CD14-positive monocyte (primary cell): ENCODE measurements around the gene SMIM24. TPM values are rescaled to one million over a fixed set of nuclear protein-coding genes. Genes with fewer than 3 reads are reported as not detected.

Experiments used
- DNase-seq, 3 donors: peaks; one replicate each; pipeline ENCODE4 v3.0.0-alpha.2; 2011 to 2022
- H2AFZ ChIP-seq: 2 replicates; pipeline ENCODE4 v1.6.0; 2012; ENCODE audit warnings: mild to moderate bottlenecking, low read depth, low read length, inconsistent platforms; ENCODE audit not compliant: insufficient read depth, poor library complexity, severe bottlenecking
- H3K27ac ChIP-seq, 2 donors: 1 replicate in 1 of 2; 2 replicates in 1 of 2; pipeline ENCODE4 v1.5.1; 2012 to 2013; ENCODE audit warnings: low read length in 2 of 2, control low read depth in 1 of 2, inconsistent platforms in 1 of 2, low read depth in 1 of 2, mild to moderate bottlenecking in 1 of 2
- H3K27me3 ChIP-seq, 2 donors: one replicate each; pipeline versions ENCODE4 v1.6.0 to v1.6.1; 2011 to 2013; ENCODE audit warnings: low read length in 2 of 2; ENCODE audit not compliant: control insufficient read depth in 2 of 2, insufficient read depth in 2 of 2
- H3K36me3 ChIP-seq, 2 donors: replicated peaks in 1 of 2; 1 replicate in 1 of 2; 2 replicates in 1 of 2; pipeline versions ENCODE4 v1.5.1 to v1.6.1; 2012 to 2013; ENCODE audit warnings: low read length in 2 of 2, control low read depth in 1 of 2, inconsistent platforms in 1 of 2, mild to moderate bottlenecking in 1 of 2; ENCODE audit not compliant: insufficient read depth in 2 of 2, control insufficient read depth in 1 of 2
- H3K4me1 ChIP-seq, 2 donors: 1 replicate in 1 of 2; 2 replicates in 1 of 2; pipeline versions ENCODE4 v1.5.1 to v1.6.1; 2012 to 2013; ENCODE audit warnings: low read length in 2 of 2, control low read depth in 1 of 2, inconsistent platforms in 1 of 2, mild to moderate bottlenecking in 1 of 2, moderate library complexity in 1 of 2; ENCODE audit not compliant: insufficient read depth in 2 of 2, control insufficient read depth in 1 of 2
- H3K4me2 ChIP-seq: replicated peaks from 2 replicates; pipeline ENCODE3; 2012; ENCODE audit warnings: low read length, moderate library complexity, mild to moderate bottlenecking; ENCODE audit not compliant: poor library complexity, severe bottlenecking; ENCODE audit errors: extremely low read depth
- H3K4me3 ChIP-seq, 3 experiments: fragments of 200-600 bp in 1 of 3; sonication (generic) in 1 of 3; replicated peaks in 1 of 3; 1 replicate in 2 of 3; 2 replicates in 1 of 3; pipeline ENCODE4 v1.5.1; 2011 to 2013; ENCODE audit warnings: low read length in 3 of 3, mild to moderate bottlenecking in 3 of 3, control low read depth in 2 of 3, low read depth in 2 of 3, inconsistent platforms in 1 of 3, moderate library complexity in 1 of 3
- H3K79me2 ChIP-seq: 2 replicates; pipeline ENCODE4 v1.6.0; 2012; ENCODE audit warnings: mild to moderate bottlenecking, control low read depth, inconsistent platforms, low read length, moderate library complexity; ENCODE audit not compliant: insufficient read depth
- H3K9ac ChIP-seq: 2 replicates; pipeline ENCODE4 v1.6.0; 2017; ENCODE audit warnings: low read length, mild to moderate bottlenecking; ENCODE audit not compliant: insufficient read depth, poor library complexity, severe bottlenecking
- H3K9me3 ChIP-seq, 2 donors: replicated peaks in 1 of 2; 1 replicate in 1 of 2; 2 replicates in 1 of 2; pipeline versions ENCODE4 v1.5.1 to v1.6.1; 2012 to 2013; ENCODE audit warnings: low read length in 2 of 2, control low read depth in 1 of 2; ENCODE audit not compliant: control insufficient read depth in 1 of 2, insufficient read depth in 1 of 2
- H4K20me1 ChIP-seq: 2 replicates; pipeline ENCODE4 v1.6.0; 2012; ENCODE audit warnings: mild to moderate bottlenecking, low read length, control low read depth, moderate library complexity; ENCODE audit not compliant: insufficient read depth
- H3K27ac Mint-ChIP-seq, 7 donors: one replicate each; pipeline ENCODE4 v1.8.0; 2020; ENCODE audit warnings: mild to moderate bottlenecking in 7 of 7, mixed read lengths in 7 of 7, moderate library complexity in 6 of 7, inconsistent platforms in 2 of 7
- H3K27me3 Mint-ChIP-seq, 3 donors: one replicate each; pipeline ENCODE4 v1.8.0; 2021 to 2022; ENCODE audit warnings: low read depth in 3 of 3, mild to moderate bottlenecking in 3 of 3, mixed read lengths in 3 of 3, moderate library complexity in 3 of 3, inconsistent platforms in 1 of 3
- H3K36me3 Mint-ChIP-seq, 2 donors: one replicate each; pipeline ENCODE4 v1.8.0; 2020; ENCODE audit warnings: mixed read lengths in 2 of 2, inconsistent platforms in 1 of 2, mild to moderate bottlenecking in 1 of 2
- H3K4me1 Mint-ChIP-seq: one replicate; pipeline ENCODE4 v1.8.0; 2020; ENCODE audit warnings: mild to moderate bottlenecking, mixed read lengths
- H3K4me3 Mint-ChIP-seq, 2 donors: one replicate each; pipeline ENCODE4 v1.8.0; 2020; ENCODE audit warnings: mild to moderate bottlenecking in 2 of 2, mixed read lengths in 2 of 2, moderate library complexity in 1 of 2
- H3K9me3 Mint-ChIP-seq, 7 donors: one replicate each; pipeline ENCODE4 v1.8.0; 2020 to 2022; ENCODE audit warnings: mixed read lengths in 7 of 7, mild to moderate bottlenecking in 6 of 7, moderate library complexity in 6 of 7, inconsistent platforms in 2 of 7
- WGBS: methylation state at CpG from one replicate; pipeline ENCODE4 v1.1.5; 2013; ENCODE audit warnings: missing lambda C conversion rate; ENCODE audit not compliant: insufficient coverage; 5-methylcytosine and 5-hydroxymethylcytosine counted together
- intact Hi-C, 2 donors: fragments of 100-400 bp; cut with micrococcal nuclease; formaldehyde crosslinking; loops; one replicate each; pipeline versions ENCODE4 v1.15.0 to v1.15.1; 2023
- polyA plus RNA-seq, 3 donors: library from polyadenylated mRNA; depleted of rRNA in 1 of 3; unstranded in 2 of 3; stranded (reverse) in 1 of 3; fragments of 300-500 nt in 2 of 3; fragments of >200 nt in 1 of 3; fragmentation: Illumina TruSeq in 2 of 3; gene quantifications; 1 replicate in 2 of 3; 2 replicates in 1 of 3; pipeline ENCODE4 v1.2.3, GENCODE V29; 2012 to 2021
- TF ChIP-seq, protein P1 (sequence below): fragments of 200-600 bp; IDR thresholded peaks from one replicate; pipeline ENCODE4 v1.8.0; 2022; ENCODE audit warnings: antibody characterized with exemption, mild to moderate bottlenecking

SMIM24 gene
- polyA plus RNA-seq, 3 donors = 0.30 TPM; not detected in 2

DNA sequence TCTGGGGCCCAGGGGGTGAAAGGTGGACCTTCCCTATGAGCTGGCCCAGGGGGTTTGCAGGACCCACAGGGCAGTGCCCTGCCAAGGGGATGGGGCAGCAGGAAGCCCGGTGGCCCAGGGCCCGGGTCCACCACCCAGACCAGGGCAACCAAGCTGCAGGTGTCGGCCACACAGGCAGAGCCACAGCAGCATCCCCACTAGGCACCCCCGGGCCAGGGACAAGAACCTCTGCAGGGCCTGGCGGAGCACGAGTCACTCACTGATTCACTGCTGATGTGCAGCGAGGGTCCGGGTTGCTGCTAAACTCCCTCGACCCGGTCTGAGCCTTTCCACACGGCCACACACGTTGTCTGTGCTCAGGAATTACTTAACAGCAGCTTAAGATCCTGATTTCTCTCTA is 34.6 kb upstream of the SMIM24 start:
- Histone ChIP-seq H3K9ac (no peak overlapping the region), H3K4me3 (no peak overlapping the region), H3K27ac (no peak overlapping the region), H3K4me1 (no peaks in the 10 kb centered on the region), H4K20me1 (peaks cover 100% of the 10 kb centered on the region), H2AFZ (no peak overlapping the region), H3K9me3 (no peaks in the 10 kb centered on the region), H3K79me2 (peaks cover 100% of the 10 kb centered on the region), H3K36me3 (peaks cover 37 to 49% of the 10 kb centered on the region in 2 donors), H3K27me3 (no peaks in the 10 kb centered on the region), H3K4me2 (no peak overlapping the region)
- Mint-ChIP-seq H3K4me3 (no peak overlapping the region), H3K27me3 (peaks cover 0 to 3% (median 0%) of the 10 kb centered on the region in 3 donors), H3K27ac (peak overlapping the region in 2 of 7 donors; percentile 8 to 61), H3K36me3 (peaks cover 27 to 55% of the 10 kb centered on the region in 2 donors), H3K4me1 (peaks cover 3% of the 10 kb centered on the region), H3K9me3 (no peaks in the 10 kb centered on the region)
- 92% methylated on average over 12 of the region's 12 CpGs for WGBS
- no peak for DNase-seq
- TF ChIP-seq, protein P1, sequence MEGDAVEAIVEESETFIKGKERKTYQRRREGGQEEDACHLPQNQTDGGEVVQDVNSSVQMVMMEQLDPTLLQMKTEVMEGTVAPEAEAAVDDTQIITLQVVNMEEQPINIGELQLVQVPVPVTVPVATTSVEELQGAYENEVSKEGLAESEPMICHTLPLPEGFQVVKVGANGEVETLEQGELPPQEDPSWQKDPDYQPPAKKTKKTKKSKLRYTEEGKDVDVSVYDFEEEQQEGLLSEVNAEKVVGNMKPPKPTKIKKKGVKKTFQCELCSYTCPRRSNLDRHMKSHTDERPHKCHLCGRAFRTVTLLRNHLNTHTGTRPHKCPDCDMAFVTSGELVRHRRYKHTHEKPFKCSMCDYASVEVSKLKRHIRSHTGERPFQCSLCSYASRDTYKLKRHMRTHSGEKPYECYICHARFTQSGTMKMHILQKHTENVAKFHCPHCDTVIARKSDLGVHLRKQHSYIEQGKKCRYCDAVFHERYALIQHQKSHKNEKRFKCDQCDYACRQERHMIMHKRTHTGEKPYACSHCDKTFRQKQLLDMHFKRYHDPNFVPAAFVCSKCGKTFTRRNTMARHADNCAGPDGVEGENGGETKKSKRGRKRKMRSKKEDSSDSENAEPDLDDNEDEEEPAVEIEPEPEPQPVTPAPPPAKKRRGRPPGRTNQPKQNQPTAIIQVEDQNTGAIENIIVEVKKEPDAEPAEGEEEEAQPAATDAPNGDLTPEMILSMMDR = no peak
- intact Hi-C loops = no loop called here

DNA sequence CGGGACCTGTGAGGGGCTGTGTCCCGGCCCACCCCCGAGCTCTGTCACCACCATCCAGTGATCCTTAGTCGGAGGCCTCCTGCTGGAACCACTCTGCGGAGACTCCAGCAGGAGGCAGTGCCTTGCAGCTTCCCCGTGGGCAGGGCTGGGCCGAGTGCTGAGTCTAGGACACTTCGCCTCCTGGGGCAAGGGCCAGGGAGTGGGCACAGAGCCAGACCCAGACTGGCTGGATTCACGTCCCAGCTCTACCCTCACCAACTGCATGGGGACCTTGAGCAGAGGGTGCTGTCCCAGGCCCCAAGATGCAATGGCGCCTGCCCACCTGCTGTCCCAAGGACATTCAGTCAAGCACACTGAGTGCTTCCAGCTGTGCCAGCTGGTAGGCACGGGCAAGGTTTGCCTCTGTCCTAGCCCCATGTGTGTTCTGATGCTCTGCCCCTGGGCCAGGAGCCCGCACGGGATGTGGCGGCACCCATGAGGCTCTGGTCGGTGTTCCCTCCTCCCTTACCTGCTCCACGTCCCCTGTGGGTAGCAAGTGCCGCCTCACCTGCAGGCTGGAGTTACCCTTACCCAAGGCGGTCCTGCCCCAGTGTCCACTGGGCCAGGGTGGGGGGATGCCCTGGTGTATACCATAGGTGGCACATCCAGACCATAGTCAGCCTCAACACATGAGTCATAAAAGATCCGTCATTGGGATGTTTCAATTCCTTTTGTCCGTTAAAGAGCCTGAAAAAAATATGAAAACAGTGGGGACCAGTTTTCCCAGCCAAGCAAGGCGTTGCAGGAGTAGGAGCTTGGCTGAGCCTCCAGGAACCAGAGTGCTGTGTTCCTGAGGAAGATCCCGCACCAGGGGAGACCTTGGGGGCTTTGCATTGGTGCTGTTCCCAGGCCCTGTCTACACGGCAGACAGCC is 33.2 kb upstream of the SMIM24 start:
- Mint-ChIP-seq H3K9me3 (no peaks in the 10 kb centered on the region), H3K4me1 (peaks cover 13% of the 10 kb centered on the region), H3K27me3 (peaks cover 0 to 3% (median 0%) of the 10 kb centered on the region in 3 donors), H3K36me3 (peaks cover 31 to 55% of the 10 kb centered on the region in 2 donors), H3K4me3 (no peak overlapping the region), H3K27ac (peak overlapping the region in 2 of 7 donors; percentile 28 to 55)
- H3K27me3 ChIP-seq = no peaks in the 10 kb centered on the region
- H4K20me1 ChIP-seq = peaks cover 100% of the 10 kb centered on the region
- intact Hi-C loops = no loop called here
- H3K9me3 ChIP-seq = no peaks in the 10 kb centered on the region
- H2AFZ ChIP-seq = no peak overlapping the region
- no peak overlapping the region for H3K9ac ChIP-seq
- H3K4me2 ChIP-seq = no peak overlapping the region
- peaks cover 34 to 45% of the 10 kb centered on the region in 2 donors for H3K36me3 ChIP-seq
- no peak overlapping the region for H3K27ac ChIP-seq
- TF ChIP-seq, protein P1 = no peak
- H3K4me3 ChIP-seq = no peak overlapping the region
- H3K4me1 ChIP-seq = no peaks in the 10 kb centered on the region
- DNase-seq = no peak
- peaks cover 100% of the 10 kb centered on the region for H3K79me2 ChIP-seq
- WGBS = 95% methylated on average over 19 of the region's 23 CpGs
